Endothelial cell (in vitro differentiated cells): ENCODE measurements around the gene TBX21. TPM values are rescaled to one million over a fixed set of nuclear protein-coding genes. Genes with fewer than 3 reads are reported as not detected.
"Not testable (repeated sequence)": the region's sequence is repeated elsewhere in the genome, so short reads cannot be mapped to it uniquely, and the experiment has no call there.

Experiments used
- DNase-seq: peaks from one replicate; pipeline ENCODE4 v3.0.0; 2021; ENCODE audit warnings: low spot score
- H3K27ac Mint-ChIP-seq: one replicate; pipeline ENCODE4 v1.8.0; 2021; ENCODE audit warnings: mixed read lengths, inconsistent platforms; ENCODE audit not compliant: unreplicated experiment
- H3K27me3 Mint-ChIP-seq: one replicate; pipeline ENCODE4 v1.8.0; 2021; ENCODE audit warnings: mild to moderate bottlenecking, moderate library complexity, mixed read lengths, inconsistent platforms; ENCODE audit not compliant: unreplicated experiment
- H3K36me3 Mint-ChIP-seq: one replicate; pipeline ENCODE4 v1.8.0; 2021; ENCODE audit warnings: mild to moderate bottlenecking, low read depth, mixed read lengths, inconsistent platforms; ENCODE audit not compliant: unreplicated experiment
- H3K4me1 Mint-ChIP-seq: one replicate; pipeline ENCODE4 v1.8.0; 2021; ENCODE audit warnings: mild to moderate bottlenecking, mixed read lengths, inconsistent platforms; ENCODE audit not compliant: unreplicated experiment
- H3K4me3 Mint-ChIP-seq: one replicate; pipeline ENCODE4 v1.8.0; 2021; ENCODE audit warnings: mild to moderate bottlenecking, mixed read lengths, inconsistent platforms; ENCODE audit not compliant: unreplicated experiment
- H3K9me3 Mint-ChIP-seq: one replicate; pipeline ENCODE4 v1.8.0; 2021; ENCODE audit warnings: mixed read lengths, inconsistent platforms; ENCODE audit not compliant: unreplicated experiment
- total RNA-seq: library from RNA; stranded (reverse); fragmentation: NEBNext Ultra II Directional; extraction: Animal tissue kit (Norgen Biotek cat#: 25700); gene quantifications from one replicate; pipeline ENCODE4 v1.2.1, GENCODE V29; 2021; ENCODE audit not compliant: unreplicated experiment
- TF ChIP-seq, protein P1 (sequence below): fragments of 200-600 bp; sonication (generic); IDR thresholded peaks from one replicate; pipeline ENCODE4 v1.5.0; 2021; ENCODE audit warnings: antibody characterized with exemption; ENCODE audit not compliant: unreplicated experiment

The TBX21 gene
- total RNA-seq, 1 donor from 2014 or later = 0.21 TPM

DNA sequence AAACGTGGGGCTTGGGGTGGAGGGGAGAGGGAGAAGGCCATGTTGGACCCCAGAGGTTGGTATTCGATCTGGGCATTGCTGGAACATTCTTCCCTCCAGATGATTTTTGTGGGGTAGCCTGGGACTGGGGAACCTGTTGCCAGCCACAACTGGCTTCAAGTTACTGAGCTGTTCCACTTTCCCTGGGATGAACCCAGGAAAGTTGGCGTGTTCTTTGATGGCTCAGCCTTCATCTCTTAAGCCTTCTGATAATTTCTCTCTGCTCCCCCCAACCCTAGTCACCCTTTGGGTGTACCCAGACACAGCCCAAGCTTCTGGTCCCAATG lies 2.1 kb downstream of the TBX21 start:
- DNase-seq = no peak
- H3K9me3 Mint-ChIP-seq = no peaks in the 10 kb centered on the region
- TF ChIP-seq, protein P1, sequence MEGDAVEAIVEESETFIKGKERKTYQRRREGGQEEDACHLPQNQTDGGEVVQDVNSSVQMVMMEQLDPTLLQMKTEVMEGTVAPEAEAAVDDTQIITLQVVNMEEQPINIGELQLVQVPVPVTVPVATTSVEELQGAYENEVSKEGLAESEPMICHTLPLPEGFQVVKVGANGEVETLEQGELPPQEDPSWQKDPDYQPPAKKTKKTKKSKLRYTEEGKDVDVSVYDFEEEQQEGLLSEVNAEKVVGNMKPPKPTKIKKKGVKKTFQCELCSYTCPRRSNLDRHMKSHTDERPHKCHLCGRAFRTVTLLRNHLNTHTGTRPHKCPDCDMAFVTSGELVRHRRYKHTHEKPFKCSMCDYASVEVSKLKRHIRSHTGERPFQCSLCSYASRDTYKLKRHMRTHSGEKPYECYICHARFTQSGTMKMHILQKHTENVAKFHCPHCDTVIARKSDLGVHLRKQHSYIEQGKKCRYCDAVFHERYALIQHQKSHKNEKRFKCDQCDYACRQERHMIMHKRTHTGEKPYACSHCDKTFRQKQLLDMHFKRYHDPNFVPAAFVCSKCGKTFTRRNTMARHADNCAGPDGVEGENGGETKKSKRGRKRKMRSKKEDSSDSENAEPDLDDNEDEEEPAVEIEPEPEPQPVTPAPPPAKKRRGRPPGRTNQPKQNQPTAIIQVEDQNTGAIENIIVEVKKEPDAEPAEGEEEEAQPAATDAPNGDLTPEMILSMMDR = no peak
- H3K27me3 Mint-ChIP-seq = peaks cover 24% of the 10 kb centered on the region
- peaks cover 29% of the 10 kb centered on the region for H3K4me1 Mint-ChIP-seq
- H3K4me3 Mint-ChIP-seq = no peak overlapping the region
- H3K36me3 Mint-ChIP-seq = peaks cover 3% of the 10 kb centered on the region
- H3K27ac Mint-ChIP-seq = no peak overlapping the region

DNA sequence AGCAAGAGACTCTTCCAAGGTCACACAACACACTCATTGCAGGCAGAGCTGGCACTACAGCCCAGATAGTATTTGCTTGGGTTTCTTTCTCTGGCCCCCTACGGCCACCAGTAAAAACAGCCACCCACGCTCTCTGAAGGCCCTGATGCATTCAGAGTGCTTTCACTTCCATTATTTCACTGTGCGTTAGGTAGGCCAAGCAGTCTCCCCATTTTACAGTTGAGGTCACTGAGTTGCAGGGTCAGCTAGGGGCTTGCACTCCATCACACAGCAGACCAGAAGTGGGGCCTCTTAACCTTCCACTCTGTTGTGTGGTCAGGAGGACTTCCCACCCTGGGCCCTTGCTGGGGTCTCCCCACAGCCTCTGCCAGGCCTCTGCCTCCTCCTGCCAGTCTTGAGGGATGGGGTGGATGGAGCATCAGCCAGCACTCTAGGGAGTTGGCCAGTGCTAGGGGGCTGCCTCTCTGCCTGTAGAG lies 2.5 kb downstream of the TBX21 start:
- Mint-ChIP-seq H3K4me1 (peaks cover 29% of the 10 kb centered on the region), H3K36me3 (peaks cover 3% of the 10 kb centered on the region), H3K27me3 (peaks cover 24% of the 10 kb centered on the region), H3K9me3 (no peaks in the 10 kb centered on the region), H3K4me3 (no peak overlapping the region), H3K27ac (no peak overlapping the region)
- TF ChIP-seq, protein P1 = no peak
- no peak for DNase-seq

DNA sequence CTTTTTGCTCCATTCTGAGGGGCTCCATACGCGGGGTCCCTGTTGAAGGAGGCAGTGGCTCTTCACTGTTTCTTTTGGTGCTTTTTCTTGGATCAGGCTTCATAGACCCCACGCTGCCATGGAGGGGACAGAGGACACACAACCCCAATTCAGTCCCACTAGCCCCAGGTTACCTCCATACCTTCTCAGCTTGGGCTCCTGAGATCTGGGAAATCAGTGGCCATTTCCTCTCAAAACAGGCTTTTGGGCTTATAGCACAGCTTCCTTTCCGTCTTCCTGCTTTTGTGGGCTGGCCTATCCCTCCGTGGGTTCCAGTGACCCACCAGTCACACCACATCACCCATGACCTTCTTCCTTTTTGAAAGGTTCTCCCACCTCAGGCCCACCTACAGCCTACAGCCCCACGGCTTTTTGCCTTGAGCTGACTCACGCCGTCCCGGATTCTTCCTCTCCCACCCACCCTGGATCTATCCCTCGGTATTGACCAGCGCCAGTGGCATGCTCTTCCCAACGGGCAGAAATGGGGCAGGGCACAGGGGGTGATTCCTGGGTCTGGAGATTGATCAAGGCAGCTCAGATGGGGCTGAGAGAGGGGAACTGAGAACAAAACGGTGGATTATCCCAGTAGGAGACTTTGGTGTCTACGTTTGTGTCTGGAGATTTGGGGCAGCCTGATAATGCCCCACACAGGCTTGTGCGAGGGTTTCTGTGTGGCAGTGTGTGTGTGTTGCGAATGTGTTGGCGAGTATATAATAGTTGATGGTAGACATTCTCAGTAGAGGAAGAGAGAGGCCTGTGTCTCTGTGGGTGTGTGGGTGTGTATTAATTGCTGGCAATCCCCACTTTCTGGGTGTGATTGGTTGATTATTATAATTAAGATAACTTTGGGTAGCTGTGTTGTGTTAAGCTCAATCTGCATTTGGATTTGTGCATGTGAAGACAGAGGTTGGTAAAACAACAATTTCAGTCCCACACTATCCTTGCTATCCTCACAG lies 3.8 kb downstream of the TBX21 start:
- no peak overlapping the region for H3K4me3 Mint-ChIP-seq
- no peaks in the 10 kb centered on the region for H3K9me3 Mint-ChIP-seq
- peaks cover 3% of the 10 kb centered on the region for H3K36me3 Mint-ChIP-seq
- no peak overlapping the region for H3K27ac Mint-ChIP-seq
- H3K4me1 Mint-ChIP-seq = peaks cover 34% of the 10 kb centered on the region
- TF ChIP-seq, protein P1 = no peak
- no peak for DNase-seq
- peaks cover 25% of the 10 kb centered on the region for H3K27me3 Mint-ChIP-seq

DNA sequence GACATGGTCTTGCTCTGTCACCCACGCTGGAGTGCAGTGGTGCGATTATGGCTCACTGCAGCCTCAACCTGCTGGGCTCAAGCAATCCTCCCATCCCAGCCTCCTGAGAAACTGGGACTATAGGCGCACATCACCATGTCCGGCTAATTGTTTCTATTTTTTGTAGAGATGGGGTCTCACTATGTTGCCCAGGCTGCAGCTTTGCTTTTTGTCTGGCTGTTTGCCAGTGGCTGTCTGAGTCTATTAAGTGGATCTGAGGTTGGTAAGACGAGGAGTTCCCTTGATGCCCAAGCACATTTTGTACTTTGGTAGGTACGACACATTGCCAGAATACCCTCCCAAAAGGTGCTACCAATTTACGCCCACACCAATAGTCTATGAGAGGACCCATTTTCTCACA lies 5.1 kb downstream of the TBX21 start:
- Mint-ChIP-seq H3K4me1 (peaks cover 27% of the 10 kb centered on the region), H3K27me3 (peaks cover 22% of the 10 kb centered on the region), H3K36me3 (peaks cover 3% of the 10 kb centered on the region), H3K27ac (no peak overlapping the region), H3K9me3 (no peaks in the 10 kb centered on the region), H3K4me3 (no peak overlapping the region)
- TF ChIP-seq, protein P1 = no peak
- DNase-seq = no peak

DNA sequence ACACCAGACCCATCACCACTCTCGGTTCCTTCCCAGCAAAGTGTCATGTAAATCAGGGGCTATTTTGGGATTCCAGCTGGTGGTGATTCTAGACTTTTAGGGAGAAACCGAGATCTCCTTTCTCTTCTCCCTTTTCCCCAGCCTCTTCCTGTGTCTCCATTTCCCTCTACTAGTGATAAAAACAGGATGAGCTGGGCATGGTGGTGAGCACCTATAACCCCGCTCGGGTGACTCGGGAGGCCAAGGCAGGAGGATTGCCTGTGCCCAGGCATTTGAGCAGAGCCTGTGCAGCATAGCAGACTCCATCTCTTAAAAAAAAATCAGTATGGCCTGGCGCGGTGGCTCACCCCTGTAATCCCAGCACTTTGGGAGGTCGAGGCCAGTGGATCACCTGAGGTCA lies 6.1 kb downstream of the TBX21 start:
- Mint-ChIP-seq H3K27ac (no peak overlapping the region), H3K4me3 (no peak overlapping the region), H3K4me1 (peaks cover 22% of the 10 kb centered on the region), H3K27me3 (peaks cover 18% of the 10 kb centered on the region), H3K36me3 (no peaks in the 10 kb centered on the region), H3K9me3 (no peaks in the 10 kb centered on the region)
- no peak for DNase-seq
- TF ChIP-seq, protein P1 = no peak

DNA sequence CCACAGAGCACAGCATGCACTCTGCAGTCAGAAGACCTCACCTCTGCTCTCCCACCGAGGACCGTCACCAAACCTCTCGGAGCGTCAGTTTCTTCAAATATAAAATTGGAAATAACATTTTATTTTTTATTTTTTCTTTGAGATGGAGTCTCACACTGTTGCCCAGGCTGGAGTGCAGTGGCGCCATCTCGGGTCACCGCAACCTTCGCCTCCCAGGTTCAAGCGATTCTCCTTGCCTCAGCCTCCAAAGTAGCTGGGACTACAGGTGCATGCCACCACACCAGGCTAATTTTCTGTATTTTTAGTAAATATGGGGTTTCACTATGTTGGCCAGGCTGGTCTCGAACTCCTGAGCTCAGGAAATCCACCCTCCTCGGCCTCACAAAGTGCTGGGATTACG lies 6.9 kb downstream of the TBX21 start:
- Mint-ChIP-seq H3K27me3 (peaks cover 13% of the 10 kb centered on the region), H3K4me1 (peaks cover 19% of the 10 kb centered on the region)
- not testable (repeated sequence) for H3K36me3 Mint-ChIP-seq, H3K9me3 Mint-ChIP-seq, H3K27ac Mint-ChIP-seq, DNase-seq, H3K4me3 Mint-ChIP-seq
